GM21360 (cell line): ENCODE results near the gene NPIPA5.
"Not testable (repeated sequence)": the region's sequence is repeated elsewhere in the genome, so short reads cannot be mapped to it uniquely, and the experiment has no call there.

Source experiments
- ATAC-seq: cut with Tn5 transposase; IDR thresholded peaks from one replicate; pipeline ENCODE4 v1.9.1; 2021; ENCODE audit warnings: mild to moderate bottlenecking, moderate library complexity; ENCODE audit not compliant: unreplicated experiment

Gene NPIPA5

GRCh38 chr16:15378194-15378593 is at the start of gene NPIPA5:
Gene NPIPA5 (minus strand): TSS chr16:15378294. CDS start chr16:15378294, 0 bp downstream.
- not testable (repeated sequence) for ATAC-seq

GRCh38 chr16:15427648-15428239 is 49.6 kb upstream of the NPIPA5 start:
- no peak for ATAC-seq

- no peak for ATAC-seq
Observed at GRCh38 chr16:15426796-15427195, 48.7 kb upstream of the NPIPA5 start.

- ATAC-seq, result no peak
Observed at GRCh38 chr16:15425861-15426260, 47.8 kb upstream of the NPIPA5 start.

GRCh38 chr16:15422222-15422621 is 44.1 kb upstream of the NPIPA5 start:
- ATAC-seq, result no peak

GRCh38 chr16:15421696-15422095 is 43.6 kb upstream of the NPIPA5 start:
- not testable (repeated sequence) for ATAC-seq

- ATAC-seq, result no peak
Observed at GRCh38 chr16:15418206-15418605, 40.1 kb upstream of the NPIPA5 start.

GRCh38 chr16:15417197-15417596 is 39.1 kb upstream of the NPIPA5 start:
- ATAC-seq, result no peak

- ATAC-seq, result no peak
Observed at GRCh38 chr16:15415511-15415985, 37.5 kb upstream of the NPIPA5 start.

GRCh38 chr16:15409476-15409875 is 31.4 kb upstream of the NPIPA5 start:
- not testable (repeated sequence) for ATAC-seq

GRCh38 chr16:15407756-15408155 is 29.7 kb upstream of the NPIPA5 start:
- ATAC-seq, result not testable (repeated sequence)

- ATAC-seq, result no peak
Observed at GRCh38 chr16:15404792-15405191, 26.7 kb upstream of the NPIPA5 start.

GRCh38 chr16:15404091-15404490 is 26.0 kb upstream of the NPIPA5 start:
- ATAC-seq, result not testable (repeated sequence)

GRCh38 chr16:15403392-15403995 is 25.4 kb upstream of the NPIPA5 start:
- no peak for ATAC-seq

- ATAC-seq, result no peak
Observed at GRCh38 chr16:15401972-15402371, 23.9 kb upstream of the NPIPA5 start.

GRCh38 chr16:15400314-15400713 is 22.2 kb upstream of the NPIPA5 start:
- not testable (repeated sequence) for ATAC-seq

- no peak for ATAC-seq
Observed at GRCh38 chr16:15399317-15399716, 21.2 kb upstream of the NPIPA5 start.

- no peak for ATAC-seq
Observed at GRCh38 chr16:15398618-15399316, 20.7 kb upstream of the NPIPA5 start.

- ATAC-seq, result no peak
Observed at GRCh38 chr16:15396948-15397594, 19.0 kb upstream of the NPIPA5 start.

- ATAC-seq, result not testable (repeated sequence)
Observed at GRCh38 chr16:15396509-15396829, 18.4 kb upstream of the NPIPA5 start.

GRCh38 chr16:15395631-15396508 is 17.8 kb upstream of the NPIPA5 start, which contains the start of gene MPV17L:
Gene MPV17L (plus strand): TSS chr16:15395754. CDS start chr16:15395898, 144 bp downstream.
- ATAC-seq, result not testable (repeated sequence)
